ENCODE measurements around the gene IGSF5.
"Not testable (repeated sequence)": the region's sequence is repeated elsewhere in the genome, so short reads cannot be mapped to it uniquely, and the experiment has no call there.

The IGSF5 gene

DNA sequence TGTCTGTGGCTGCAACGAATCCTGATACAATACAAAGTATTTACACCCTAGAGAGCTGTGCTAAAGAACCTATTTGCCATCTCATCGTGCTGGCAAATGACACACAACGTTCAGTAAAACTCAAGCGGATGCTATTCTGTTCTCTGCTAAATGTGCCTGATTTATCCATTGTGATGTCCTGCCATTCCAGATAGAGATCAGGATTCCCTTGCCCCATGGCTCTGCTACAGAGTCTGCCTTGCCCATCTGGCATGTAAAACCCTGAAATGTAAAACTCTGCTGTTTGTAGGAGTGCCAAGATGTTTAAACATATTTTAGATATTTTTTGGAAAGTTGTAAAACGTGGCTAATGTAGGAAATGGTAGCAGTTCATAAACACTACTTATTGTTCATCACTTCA lies 20.0 kb upstream of the IGSF5 start:
- Mint-ChIP-seq H3K36me3 (no peaks in the 10 kb centered on the region), H3K4me1 (no peaks in the 10 kb centered on the region), H3K4me3 (no peak overlapping the region), H3K9me3 (peaks cover 5 to 7% of the 10 kb centered on the region in 2 donors), H3K27me3 (peaks cover 5 to 8% of the 10 kb centered on the region in 2 donors), H3K27ac (no peak overlapping the region)
- no peak for DNase-seq
- ATAC-seq (replicated peaks), result no peak

DNA sequence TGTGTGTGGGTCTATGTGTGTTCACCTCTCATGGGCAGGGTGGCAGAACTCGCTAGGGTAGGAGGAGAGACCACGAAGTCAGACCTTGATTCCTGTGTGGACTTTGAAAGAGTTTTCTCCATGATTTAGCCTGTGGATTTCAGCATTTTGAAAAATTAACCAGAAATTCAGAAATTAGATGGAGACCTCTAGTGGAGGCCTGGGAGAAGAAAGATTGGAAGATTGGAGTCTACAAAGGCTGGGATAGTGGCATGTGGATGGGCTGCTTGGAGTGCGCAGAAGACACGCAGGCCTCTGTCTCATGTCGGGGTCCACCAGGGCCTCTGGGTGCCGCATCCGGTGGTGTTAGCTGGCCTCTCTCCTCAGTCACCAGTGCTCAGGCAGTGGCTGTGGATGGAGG lies 18.9 kb upstream of the IGSF5 start:
- ATAC-seq (replicated peaks), result no peak
- Mint-ChIP-seq H3K9me3 (peaks cover 5 to 7% of the 10 kb centered on the region in 2 donors), H3K27me3 (peaks cover 5 to 10% of the 10 kb centered on the region in 2 donors), H3K36me3 (no peaks in the 10 kb centered on the region), H3K4me1 (no peaks in the 10 kb centered on the region), H3K27ac (no peak overlapping the region), H3K4me3 (no peak overlapping the region)
- DNase-seq, result no peak

DNA sequence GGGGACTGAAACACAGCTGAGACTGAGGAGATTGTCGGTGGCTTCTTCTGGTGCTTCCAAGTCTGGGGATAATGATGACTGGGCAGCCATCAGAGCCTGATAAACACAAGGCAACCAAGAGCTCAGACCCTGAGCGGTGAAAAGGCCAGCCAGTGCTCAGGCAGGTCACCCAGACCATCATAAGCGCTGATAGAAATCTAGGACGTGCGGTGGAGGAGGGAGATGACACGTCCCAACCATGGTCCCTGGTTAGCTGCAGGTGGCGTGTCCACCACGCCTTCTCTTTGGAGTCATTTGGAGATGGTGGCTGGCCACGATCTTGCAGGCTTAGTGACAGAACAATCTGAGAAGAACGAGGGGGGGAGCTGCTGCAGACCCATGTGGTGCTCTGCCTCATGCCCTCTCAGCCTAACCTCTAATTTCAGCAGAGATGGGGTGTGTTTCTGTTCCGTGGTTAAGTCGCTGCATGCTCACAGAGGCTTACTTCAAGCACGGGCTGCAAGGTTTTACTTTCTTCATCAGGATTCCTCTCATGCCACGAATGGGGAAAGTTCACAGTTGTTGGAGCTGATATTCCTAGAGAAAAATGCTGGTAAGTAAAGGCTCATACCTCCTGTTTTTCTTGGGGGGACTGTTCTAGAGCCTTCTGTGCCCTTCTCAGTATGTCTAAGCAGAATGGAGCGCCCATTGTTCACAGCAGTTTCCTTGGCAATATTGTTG lies 17.4 kb upstream of the IGSF5 start:
- H3K36me3 Mint-ChIP-seq, result no peaks in the 10 kb centered on the region
- H3K9me3 Mint-ChIP-seq, result peaks cover 5 to 7% of the 10 kb centered on the region in 2 donors
- H3K27ac Mint-ChIP-seq, result no peak overlapping the region

DNA sequence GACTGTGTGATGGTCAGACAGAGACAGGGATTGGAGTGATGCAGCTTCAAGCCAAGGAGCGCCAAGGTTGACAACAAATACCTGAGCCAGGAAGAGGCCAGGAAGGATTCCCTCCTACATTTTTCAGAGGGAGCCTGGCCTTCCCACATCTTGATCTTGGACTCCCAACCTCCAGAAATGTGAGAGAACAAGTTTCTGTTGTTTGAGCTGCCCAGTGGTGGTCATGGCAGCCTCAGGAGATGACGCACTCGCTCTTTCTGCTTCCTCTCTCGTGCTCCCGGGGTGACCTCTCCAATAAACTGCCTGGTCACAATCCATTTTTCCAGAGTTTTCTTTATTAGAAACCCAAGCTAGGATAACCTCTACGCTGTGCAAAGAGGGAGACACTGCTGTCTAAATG lies 16.6 kb upstream of the IGSF5 start:
- peaks cover 5% of the 10 kb centered on the region in 2 donors for H3K9me3 Mint-ChIP-seq
- no peaks in the 10 kb centered on the region for H3K4me1 Mint-ChIP-seq
- peaks cover 5 to 8% of the 10 kb centered on the region in 2 donors for H3K27me3 Mint-ChIP-seq
- no peaks in the 10 kb centered on the region for H3K36me3 Mint-ChIP-seq
- ATAC-seq (replicated peaks) (no peak), DNase-seq (no peak)
- no peak overlapping the region for H3K27ac Mint-ChIP-seq
- no peak overlapping the region for H3K4me3 Mint-ChIP-seq

More for the DNA sequence above, 17.4 kb upstream of the IGSF5 start:
- Mint-ChIP-seq H3K4me1 (no peaks in the 10 kb centered on the region), H3K27me3 (peaks cover 5 to 11% of the 10 kb centered on the region in 2 donors), H3K4me3 (no peak overlapping the region)
- DNase-seq, result no peak
- no peak for ATAC-seq (replicated peaks)

DNA sequence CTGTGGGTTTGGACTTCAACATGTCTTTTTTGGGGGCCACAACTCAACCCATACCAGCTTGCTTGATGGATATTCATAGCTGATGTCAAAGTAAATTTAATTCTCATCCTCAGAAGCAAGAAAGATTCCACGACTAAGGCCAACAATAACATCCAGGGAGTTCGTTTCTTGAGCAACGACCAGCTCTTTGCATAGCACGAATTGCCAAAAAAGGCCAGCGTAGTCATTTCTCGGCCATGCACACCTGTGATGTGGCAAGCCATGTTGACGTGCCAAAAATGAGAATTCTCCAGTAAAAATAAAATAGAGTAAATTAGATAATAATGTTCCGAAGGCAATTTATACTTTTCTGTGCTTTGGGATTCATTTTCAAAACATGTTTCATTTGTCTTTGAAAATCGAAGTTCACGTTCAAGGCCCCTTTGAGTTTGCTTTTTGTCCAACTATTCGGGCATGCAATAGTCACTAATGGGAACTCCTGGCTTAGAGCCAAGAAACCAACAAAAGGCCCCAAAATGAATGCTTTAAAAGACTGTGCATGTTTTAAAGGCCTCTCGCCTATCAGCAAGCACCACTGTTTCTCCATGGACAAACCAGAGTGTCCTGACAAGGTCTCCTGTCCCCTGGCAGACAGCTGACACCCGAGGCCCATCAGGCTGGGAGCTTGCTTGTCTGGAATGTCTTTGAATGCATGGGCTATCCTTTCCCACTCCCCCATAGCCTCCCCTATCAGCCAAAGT lies 14.4 kb upstream of the IGSF5 start:
- ATAC-seq (replicated peaks) (no peak), DNase-seq (no peak)
- H3K36me3 Mint-ChIP-seq, result no peaks in the 10 kb centered on the region
- no peaks in the 10 kb centered on the region for H3K4me1 Mint-ChIP-seq
- H3K9me3 Mint-ChIP-seq, result no peaks in the 10 kb centered on the region
- peaks cover 5 to 7% of the 10 kb centered on the region in 2 donors for H3K27me3 Mint-ChIP-seq
- no peak overlapping the region for H3K27ac Mint-ChIP-seq
- H3K4me3 Mint-ChIP-seq, result no peak overlapping the region

DNA sequence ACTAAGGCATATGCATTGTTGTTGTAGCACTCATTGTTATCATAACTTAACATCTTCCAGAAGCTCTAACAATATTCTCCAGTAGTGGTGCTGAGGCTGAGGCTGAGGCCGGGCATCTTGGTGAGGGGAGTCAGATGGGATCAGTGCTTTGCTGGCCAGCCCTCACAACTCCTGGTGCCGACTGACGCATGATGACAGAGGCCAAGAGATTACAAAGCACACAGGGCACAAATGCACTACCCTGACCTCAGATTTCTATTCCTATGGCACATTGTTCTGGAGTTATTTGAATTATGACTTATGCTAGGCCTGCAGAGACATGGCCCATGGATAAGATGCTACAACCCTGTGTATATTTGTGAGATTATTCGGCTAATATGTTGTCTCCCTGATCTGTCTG lies 8.3 kb upstream of the IGSF5 start:
- DNase-seq, result no peak
- H3K4me3 Mint-ChIP-seq, result no peak overlapping the region
- peaks cover 0 to 3% of the 10 kb centered on the region in 2 donors for H3K27me3 Mint-ChIP-seq
- H3K27ac Mint-ChIP-seq, result no peak overlapping the region
- H3K36me3 Mint-ChIP-seq, result no peaks in the 10 kb centered on the region
- H3K4me1 Mint-ChIP-seq, result no peaks in the 10 kb centered on the region
- no peak for ATAC-seq (replicated peaks)
- H3K9me3 Mint-ChIP-seq, result peaks cover 1 to 3% of the 10 kb centered on the region in 2 donors

DNA sequence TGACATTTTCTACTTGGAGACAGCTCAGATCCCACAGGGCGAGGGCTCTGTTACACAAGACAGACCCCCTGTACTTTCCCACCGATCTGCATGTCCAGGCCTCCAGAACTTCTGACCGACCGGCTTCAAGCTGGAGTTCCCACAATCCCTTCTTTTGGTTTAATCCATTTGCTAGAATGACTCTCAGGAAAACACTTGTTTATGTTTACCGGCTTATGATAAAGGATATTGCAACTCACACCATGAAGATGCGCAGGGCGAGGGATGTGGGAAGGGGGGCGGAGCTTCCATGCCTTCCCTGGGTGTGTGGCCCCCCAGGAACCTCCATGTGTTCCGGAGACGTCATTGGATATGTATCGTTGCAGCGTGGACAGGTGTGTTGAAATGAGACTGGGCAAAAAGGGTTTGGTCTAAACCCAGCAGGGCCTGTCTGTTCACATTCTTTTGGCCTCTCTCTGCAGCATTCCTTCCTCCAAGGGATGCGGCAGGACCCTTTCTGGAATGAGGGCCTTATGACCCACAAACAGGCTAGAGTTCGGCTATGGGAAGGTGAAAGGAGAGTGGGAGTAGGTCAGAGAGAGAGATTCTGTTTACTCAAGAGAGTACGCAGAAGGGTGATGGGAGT lies 7.5 kb upstream of the IGSF5 start:
- H3K4me3 Mint-ChIP-seq, result no peak overlapping the region
- no peak for ATAC-seq (replicated peaks)
- peaks cover 1 to 3% of the 10 kb centered on the region in 2 donors for H3K9me3 Mint-ChIP-seq
- DNase-seq, result no peak
- no peaks in the 10 kb centered on the region for H3K36me3 Mint-ChIP-seq
- H3K27ac Mint-ChIP-seq, result no peak overlapping the region
- H3K4me1 Mint-ChIP-seq, result no peaks in the 10 kb centered on the region
- peaks cover 0 to 3% of the 10 kb centered on the region in 2 donors for H3K27me3 Mint-ChIP-seq

DNA sequence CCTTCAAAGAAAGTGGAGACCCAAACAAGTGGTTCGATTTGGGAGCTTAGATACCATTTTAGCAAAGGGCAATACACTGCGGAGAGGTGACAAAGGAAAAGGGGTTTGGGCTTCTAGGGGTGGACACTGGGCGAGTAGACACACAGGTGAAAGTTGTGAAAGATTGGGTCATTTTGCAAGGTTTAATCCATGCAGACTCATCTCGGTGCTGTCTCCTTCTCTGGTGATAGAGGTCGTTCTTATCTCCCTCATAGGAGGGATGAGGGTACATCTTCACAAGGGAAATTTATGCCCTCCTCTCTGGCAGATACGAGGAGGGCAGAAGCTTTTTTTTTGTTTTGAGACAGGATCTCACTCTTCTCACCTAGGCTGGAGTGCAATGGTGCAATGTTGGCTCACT lies 6.4 kb upstream of the IGSF5 start:
- no peak for DNase-seq
- no peak overlapping the region for H3K27ac Mint-ChIP-seq
- H3K4me3 Mint-ChIP-seq, result no peak overlapping the region
- H3K27me3 Mint-ChIP-seq, result peaks cover 0 to 3% of the 10 kb centered on the region in 2 donors
- H3K4me1 Mint-ChIP-seq, result no peaks in the 10 kb centered on the region
- H3K36me3 Mint-ChIP-seq, result no peaks in the 10 kb centered on the region
- ATAC-seq (replicated peaks), result no peak
- peaks cover 1 to 3% of the 10 kb centered on the region in 2 donors for H3K9me3 Mint-ChIP-seq

DNA sequence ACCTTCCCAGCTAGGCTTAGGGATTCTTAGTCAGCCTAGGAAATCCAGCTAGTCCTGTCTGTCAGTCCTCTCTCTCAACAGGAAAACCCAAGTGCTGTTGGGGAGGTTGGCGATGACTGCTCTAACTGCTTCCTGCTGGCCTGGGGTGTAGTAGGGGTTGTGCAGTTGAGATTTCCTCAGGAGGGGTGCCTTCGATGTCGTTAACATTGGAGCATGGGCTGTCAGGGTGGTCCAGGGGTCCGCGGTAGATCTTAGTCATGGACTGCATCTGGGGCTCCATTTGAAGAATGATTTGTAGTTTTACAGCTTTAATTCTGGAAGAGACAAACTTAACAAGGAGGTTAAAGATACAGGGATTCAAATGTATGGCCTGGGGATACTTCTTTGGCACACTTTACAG lies 5.5 kb upstream of the IGSF5 start:
- ATAC-seq (replicated peaks); DNase-seq; H3K36me3 Mint-ChIP-seq; H3K27ac Mint-ChIP-seq; H3K4me1 Mint-ChIP-seq; H3K27me3 Mint-ChIP-seq; H3K4me3 Mint-ChIP-seq; H3K9me3 Mint-ChIP-seq: not testable (repeated sequence)

DNA sequence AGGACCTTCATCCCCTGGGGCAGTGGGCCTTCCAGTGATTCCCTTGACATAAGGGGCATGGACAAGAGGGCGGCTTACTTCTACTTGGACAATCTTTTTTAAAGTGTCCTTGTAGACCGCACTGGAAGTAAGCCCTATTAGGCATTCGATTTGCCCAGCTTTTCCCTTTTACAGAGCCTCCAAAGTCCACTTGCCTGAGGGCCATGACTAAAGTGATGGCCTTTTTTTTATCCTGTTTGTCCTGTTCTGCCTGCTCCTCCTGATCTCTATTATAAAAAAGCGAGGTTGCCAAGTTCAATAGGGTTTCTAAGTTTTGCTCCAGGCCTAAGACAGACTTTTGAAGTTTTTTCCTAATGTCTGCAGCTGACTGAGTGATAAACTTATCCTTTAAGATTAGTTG lies 2.4 kb upstream of the IGSF5 start:
- H3K27ac Mint-ChIP-seq; H3K4me3 Mint-ChIP-seq; H3K36me3 Mint-ChIP-seq; H3K9me3 Mint-ChIP-seq; H3K4me1 Mint-ChIP-seq; ATAC-seq (replicated peaks); H3K27me3 Mint-ChIP-seq; DNase-seq: not testable (repeated sequence)

DNA sequence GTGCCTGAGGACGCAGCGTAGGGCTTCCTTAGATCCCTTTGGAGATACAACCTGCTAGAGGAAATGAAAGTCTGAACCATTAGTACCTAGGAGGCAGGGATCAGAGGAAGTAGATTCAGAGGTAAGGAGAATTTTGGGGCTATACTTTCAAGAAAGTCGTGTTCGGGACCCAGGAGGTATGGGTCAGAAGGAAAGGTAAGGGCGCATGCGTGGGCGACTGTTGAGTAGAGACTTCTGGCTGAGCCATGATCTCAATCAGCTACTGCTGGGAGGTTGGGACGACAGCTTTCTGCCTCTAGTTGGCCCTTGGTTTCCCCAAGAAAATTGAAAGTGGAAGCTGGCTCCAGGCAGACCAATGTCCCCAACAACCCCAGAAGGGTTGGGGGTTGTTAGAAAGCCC lies 349 bp downstream of the IGSF5 start:
- not testable (repeated sequence) for H3K9me3 Mint-ChIP-seq; H3K4me3 Mint-ChIP-seq; ATAC-seq (replicated peaks); H3K27ac Mint-ChIP-seq; H3K4me1 Mint-ChIP-seq; DNase-seq; H3K27me3 Mint-ChIP-seq; H3K36me3 Mint-ChIP-seq

DNA sequence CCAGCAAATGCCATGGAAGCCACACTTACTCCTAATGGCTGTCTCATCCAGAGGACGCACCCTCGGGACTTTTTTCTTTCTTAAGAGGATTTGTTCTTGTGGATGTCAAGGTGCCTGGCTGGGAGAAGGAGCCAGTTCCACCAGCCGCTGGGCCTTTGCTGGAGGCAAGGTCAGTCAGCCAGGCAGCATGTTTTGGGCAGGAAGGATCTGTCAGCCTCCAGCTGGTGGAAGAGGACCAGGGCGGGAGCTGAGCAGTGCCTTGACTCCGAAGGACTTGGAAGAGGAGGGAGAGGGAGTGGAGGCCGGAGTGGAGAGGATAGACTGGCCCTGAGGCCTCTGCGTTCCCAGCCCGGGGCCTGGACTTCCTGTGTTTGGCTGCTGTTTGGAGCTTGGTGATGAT lies 5.7 kb downstream of the IGSF5 start:
- ATAC-seq (replicated peaks), result no peak
- H3K4me1 Mint-ChIP-seq, result no peaks in the 10 kb centered on the region
- no peak overlapping the region for H3K27ac Mint-ChIP-seq

DNA sequence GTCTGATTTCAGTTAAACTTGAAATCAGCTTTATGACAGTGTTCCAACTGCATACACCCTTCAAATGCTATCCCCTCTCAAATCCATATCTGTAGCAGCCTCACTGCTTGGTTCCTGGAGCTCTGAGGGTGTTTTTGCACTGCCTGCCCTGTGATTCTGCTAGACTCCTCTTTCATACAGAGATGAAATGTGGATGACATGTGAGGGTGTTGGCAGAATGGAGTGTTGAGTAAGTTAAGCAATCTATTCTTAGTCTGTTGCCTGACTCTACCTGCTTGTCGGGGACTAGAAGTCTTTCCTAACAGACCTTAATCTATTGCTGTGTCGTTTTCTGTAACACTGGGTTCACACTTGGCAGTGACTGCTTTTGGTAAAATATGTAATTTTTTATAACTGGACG lies 9.8 kb downstream of the IGSF5 start:
- Mint-ChIP-seq H3K4me3 (no peak overlapping the region), H3K36me3 (no peaks in the 10 kb centered on the region), H3K27me3 (peaks cover 0 to 3% of the 10 kb centered on the region in 2 donors), H3K9me3 (peaks cover 6 to 9% of the 10 kb centered on the region in 2 donors), H3K4me1 (no peaks in the 10 kb centered on the region), H3K27ac (no peak overlapping the region)
- ATAC-seq (replicated peaks) (no peak), DNase-seq (no peak)

More for the DNA sequence above, 5.7 kb downstream of the IGSF5 start:
- Mint-ChIP-seq H3K4me3 (no peak overlapping the region), H3K9me3 (peaks cover 7 to 9% of the 10 kb centered on the region in 2 donors), H3K27me3 (no peaks in the 10 kb centered on the region), H3K36me3 (no peaks in the 10 kb centered on the region)
- no peak for DNase-seq

DNA sequence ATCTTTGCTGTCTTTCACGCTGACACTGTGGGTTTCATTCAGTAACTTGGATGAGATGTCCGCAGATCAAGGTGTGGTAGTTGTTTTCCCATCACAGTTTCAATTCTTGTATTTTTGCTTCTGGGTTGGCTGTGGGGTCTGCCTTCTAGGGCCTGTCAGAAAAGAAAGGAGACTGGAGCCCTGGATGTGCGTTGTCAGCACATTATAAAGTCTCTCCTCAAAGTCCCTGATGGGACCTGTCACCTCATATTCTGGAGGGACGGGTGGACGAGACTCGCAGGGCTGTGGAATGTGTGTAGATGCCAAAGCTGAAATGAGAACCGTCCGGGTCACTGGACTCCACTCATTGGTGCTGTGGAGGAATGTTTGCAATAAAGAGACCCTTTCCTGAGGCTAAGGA lies 11.3 kb downstream of the IGSF5 start:
- Mint-ChIP-seq H3K9me3 (peaks cover 6 to 9% of the 10 kb centered on the region in 2 donors), H3K4me1 (no peaks in the 10 kb centered on the region), H3K27me3 (peaks cover 0 to 3% of the 10 kb centered on the region in 2 donors), H3K27ac (no peak overlapping the region), H3K36me3 (no peaks in the 10 kb centered on the region), H3K4me3 (no peak overlapping the region)
- no peak for ATAC-seq (replicated peaks)
- no peak for DNase-seq

Measured in stimulated activated naive B cell treated with anti-CD40 and anti-IgM and Interleukin-4, amounts not matched to agents 10 μg/mL and 1 μg/mL and 100 μg/mL, for 72 hours (primary cell).